H1 (cell line): ENCODE measurements around the gene SPOCK1. TPM values are rescaled to one million over a fixed set of nuclear protein-coding genes. Genes with fewer than 3 reads are reported as not detected.

ENCODE experiments used
- CTCF ChIA-PET: fragments of 300-600 bp; sonication (Branson Sonifier 250); formaldehyde crosslinking; loops from one replicate; lab custom pipeline; 2021; ENCODE audit not compliant: partially characterized antibody; lab: Charles Lee
- POLR2A ChIA-PET: fragments of 300-600 bp; sonication (Branson Sonifier 250); formaldehyde crosslinking; loops from one replicate; lab custom pipeline; 2021; ENCODE audit warnings: inconsistent platforms; ENCODE audit not compliant: partially characterized antibody; lab: Charles Lee
- DNase-seq, 2 experiments: peaks; one replicate each; pipeline versions ENCODE4 v3.0.0 to v3.0.0-alpha.2; 2010 to 2022; ENCODE audit warnings: low spot score in 2 of 2, low read depth in 1 of 2, mixed read lengths in 1 of 2
- FAIRE-seq: peaks from 2 replicates; lab custom pipeline; 2011; peaks lifted over from hg19 to GRCh38; lab: Jason Lieb, UNC
- H2AFZ ChIP-seq: 2 replicates; pipeline ENCODE4 v1.8.1; 2012; ENCODE audit warnings: low read length, inconsistent platforms
- H2AK5ac ChIP-seq: 2 replicates; pipeline ENCODE4 v1.6.1; 2013; ENCODE audit warnings: low read depth, low read length
- H2BK120ac ChIP-seq: replicated peaks from 2 replicates; pipeline ENCODE3; 2013; ENCODE audit warnings: low read depth, low read length, inconsistent platforms
- H2BK12ac ChIP-seq: 2 replicates; pipeline ENCODE4 v1.6.1; 2013; ENCODE audit warnings: low read depth, low read length
- H2BK15ac ChIP-seq: 2 replicates; pipeline ENCODE4 v1.6.1; 2013; ENCODE audit warnings: low read length
- H2BK20ac ChIP-seq: 2 replicates; pipeline ENCODE4 v1.6.1; 2013; ENCODE audit warnings: low read length
- H2BK5ac ChIP-seq: 2 replicates; pipeline ENCODE4 v1.6.1; 2013; ENCODE audit warnings: low read depth, low read length
- H3K14ac ChIP-seq: 2 replicates; pipeline ENCODE4 v1.6.1; 2013; ENCODE audit warnings: inconsistent platforms; ENCODE audit not compliant: insufficient read length
- H3K18ac ChIP-seq: 2 replicates; pipeline ENCODE4 v1.6.1; 2013; ENCODE audit warnings: low read length; ENCODE audit errors: extremely low read depth
- H3K23ac ChIP-seq: 2 replicates; pipeline ENCODE4 v1.6.1; 2013; ENCODE audit warnings: inconsistent platforms; ENCODE audit not compliant: insufficient read length
- H3K23me2 ChIP-seq: 2 replicates; pipeline ENCODE4 v1.6.1; 2013; ENCODE audit warnings: low read depth, low read length
- H3K27ac ChIP-seq: 2 replicates; pipeline ENCODE4 v1.6.1; 2011; ENCODE audit warnings: low read depth, low read length, inconsistent platforms
- H3K27me3 ChIP-seq, 4 experiments: replicated peaks in 1 of 4; 1 replicate in 1 of 4; 2 replicates in 3 of 4; pipeline versions ENCODE4 v1.6.1 to v1.8.1; 2011 to 2013; ENCODE audit warnings: low read length in 3 of 4, mild to moderate bottlenecking in 3 of 4, inconsistent platforms in 2 of 4, mixed read lengths in 2 of 4, moderate library complexity in 1 of 4; ENCODE audit not compliant: control insufficient read depth in 3 of 4, insufficient read depth in 3 of 4; ENCODE audit errors: extremely low read depth in 1 of 4
- H3K36me3 ChIP-seq, 4 experiments: 2 replicates each; pipeline versions ENCODE4 v1.6.1 to v1.8.1; 2011 to 2013; ENCODE audit warnings: mild to moderate bottlenecking in 4 of 4, low read length in 3 of 4, moderate library complexity in 2 of 4, control low read depth in 1 of 4, inconsistent platforms in 1 of 4; ENCODE audit not compliant: insufficient read depth in 4 of 4, control insufficient read depth in 2 of 4
- H3K4ac ChIP-seq: replicated peaks from 2 replicates; pipeline ENCODE3; 2013; ENCODE audit warnings: low read length, low read depth, mixed read lengths, inconsistent platforms; ENCODE audit not compliant: insufficient read length
- H3K4me1 ChIP-seq, 4 experiments: replicated peaks in 1 of 4; 1 replicate in 1 of 4; 2 replicates in 3 of 4; pipeline versions ENCODE4 v1.6.1 to v1.8.1; 2011 to 2013; ENCODE audit warnings: low read length in 3 of 4, inconsistent platforms in 2 of 4, mixed read lengths in 1 of 4; ENCODE audit not compliant: insufficient read depth in 4 of 4, control insufficient read depth in 3 of 4
- H3K4me2 ChIP-seq, 2 experiments: 2 replicates each; pipeline versions ENCODE4 v1.6.1 to v1.8.1; 2011 to 2013; ENCODE audit warnings: low read depth in 2 of 2, low read length in 2 of 2, control low read depth in 1 of 2, inconsistent platforms in 1 of 2, mild to moderate bottlenecking in 1 of 2; ENCODE audit not compliant: insufficient read depth in 1 of 2
- H3K4me3 ChIP-seq, 4 experiments: fragments of 200-600, 300-600 bp in 1 of 4; sonication (generic), shearing (Covaris generic), sonication (Bioruptor Twin) in 1 of 4; 2 replicates each; pipeline versions ENCODE4 v1.5.1 to v1.8.1; 2011 to 2016; ENCODE audit warnings: low read length in 4 of 4, low read depth in 3 of 4, control low read depth in 2 of 4, inconsistent platforms in 2 of 4, mild to moderate bottlenecking in 2 of 4, mixed read lengths in 1 of 4, moderate library complexity in 1 of 4; ENCODE audit not compliant: insufficient read depth in 2 of 4; ENCODE audit errors: extremely low read depth in 1 of 4
- H3K56ac ChIP-seq: replicated peaks from 2 replicates; pipeline ENCODE3; 2013; ENCODE audit warnings: low read depth, mild to moderate bottlenecking, mixed read lengths, low read length, inconsistent platforms; ENCODE audit not compliant: insufficient read length
- H3K79me1 ChIP-seq: 2 replicates; pipeline ENCODE4 v1.6.1; 2013; ENCODE audit warnings: low read depth, low read length, control low read depth
- H3K79me2 ChIP-seq, 2 experiments: 2 replicates each; pipeline versions ENCODE4 v1.6.1 to v1.8.1; 2012 to 2013; ENCODE audit warnings: low read length in 2 of 2, mild to moderate bottlenecking in 2 of 2, inconsistent platforms in 1 of 2; ENCODE audit not compliant: insufficient read depth in 2 of 2, control insufficient read depth in 1 of 2
- H3K9ac ChIP-seq, 4 experiments: replicated peaks in 1 of 4; 1 replicate in 1 of 4; 2 replicates in 3 of 4; pipeline versions ENCODE4 v1.6.1 to v1.8.1; 2011 to 2013; ENCODE audit warnings: low read depth in 3 of 4, low read length in 3 of 4, control low read depth in 2 of 4, mild to moderate bottlenecking in 2 of 4, moderate library complexity in 2 of 4, inconsistent platforms in 1 of 4; ENCODE audit errors: extremely low read depth in 1 of 4
- H3K9me3 ChIP-seq, 2 experiments: 2 replicates each; pipeline versions ENCODE4 v1.6.1 to v1.8.1; 2012 to 2013; ENCODE audit warnings: mild to moderate bottlenecking in 2 of 2, moderate library complexity in 2 of 2, control low read depth in 1 of 2, inconsistent platforms in 1 of 2, low read depth in 1 of 2, low read length in 1 of 2, mixed read lengths in 1 of 2; ENCODE audit not compliant: insufficient read depth in 2 of 2
- H4K20me1 ChIP-seq, 2 experiments: replicated peaks in 1 of 2; 2 replicates each; pipeline versions ENCODE3 to v1.8.1; 2011 to 2013; ENCODE audit warnings: inconsistent platforms in 2 of 2, low read length in 2 of 2, mild to moderate bottlenecking in 1 of 2; ENCODE audit not compliant: insufficient read depth in 2 of 2, control insufficient read depth in 1 of 2
- H4K5ac ChIP-seq: 2 replicates; pipeline ENCODE4 v1.6.1; 2013; ENCODE audit warnings: low read length, low read depth, mixed read lengths, inconsistent platforms; ENCODE audit not compliant: insufficient read length
- H4K8ac ChIP-seq: 2 replicates; pipeline ENCODE4 v1.8.0; 2013; ENCODE audit warnings: mild to moderate bottlenecking, moderate library complexity, low read length, inconsistent platforms; ENCODE audit not compliant: insufficient read depth; ENCODE audit errors: extremely low read depth
- H4K91ac ChIP-seq: replicated peaks from 2 replicates; pipeline ENCODE3; 2013; ENCODE audit warnings: low read length, mixed read lengths, inconsistent platforms; ENCODE audit not compliant: insufficient read length
- TCF12 ChIP-seq: IDR thresholded peaks from 2 replicates; pipeline ENCODE4 v1.6.1; 2011; ENCODE audit warnings: low read depth, mild to moderate bottlenecking, low read length
- WGBS, 2 experiments: shearing (Covaris generic) in 1 of 2; methylation state at CpG; one replicate each; pipeline versions ENCODE4 v1.1.6 to v1.1.7; 2013 to 2015; ENCODE audit warnings: low lambda C conversion rate in 2 of 2, mixed read lengths in 2 of 2, inconsistent platforms in 1 of 2, low coverage in 1 of 2, missing lambda C conversion rate in 1 of 2; ENCODE audit not compliant: insufficient replicate concordance in 2 of 2, insufficient coverage in 1 of 2, insufficient read length in 1 of 2; ENCODE audit errors: extremely low coverage in 1 of 2, missing lambda C conversion rate in 1 of 2; 5-methylcytosine and 5-hydroxymethylcytosine counted together
- polyA plus RNA-seq, 7 experiments: library from polyadenylated mRNA; depleted of rRNA in 3 of 7; stranded (reverse) in 5 of 7; unstranded in 2 of 7; fragments of >200 nt in 5 of 7; fragments of 200-250 nt in 2 of 7; gene quantifications; 1 replicate in 5 of 7; 2 replicates in 1 of 7; 4 replicates in 1 of 7; pipeline versions ENCODE4 v1.2.1 to v1.2.3, GENCODE V29; 2011 to 2013; ENCODE audit warnings: missing spikeins in 2 of 7, mixed read lengths in 2 of 7
- total RNA-seq: library from RNA; stranded (reverse); fragmentation: NEBNext Ultra II Directional; extraction: Animal tissue kit (Norgen Biotek cat#: 25700); gene quantifications from 2 replicates; pipeline ENCODE4 v1.2.1, GENCODE V29; 2021

SPOCK1 gene
- total and polyA plus RNA-seq, 2 of the 8 experiments (the other 6 are each of a cell fraction or from before 2014, with no cell fraction given), result 6.9 to 18.1 TPM

GRCh38 chr5:137533963-137534362 lies 34.8 kb upstream of the SPOCK1 start:
- TF ChIP-seq TCF12, result no peak
- no peaks in the 10 kb centered on the region for H3K79me1 ChIP-seq
- no peak overlapping the region for H3K23ac ChIP-seq
- FAIRE-seq, result no peak
- no peak overlapping the region for H3K4me2 ChIP-seq
- no peak overlapping the region for H2BK5ac ChIP-seq
- no peak for DNase-seq
- H3K36me3 ChIP-seq, result no peaks in the 10 kb centered on the region; a peak in 1 of 8 replicates
- H3K4ac ChIP-seq, result no peak overlapping the region
- H2BK15ac ChIP-seq, result no peak overlapping the region
- H3K23me2 ChIP-seq, result no peaks in the 10 kb centered on the region
- ChIA-PET POLR2A (no interaction called here), CTCF (no interaction called here)
- no peaks in the 10 kb centered on the region for H3K27me3 ChIP-seq
- no peak overlapping the region for H4K8ac ChIP-seq
- H4K91ac ChIP-seq, result no peak overlapping the region
- no peak overlapping the region for H3K14ac ChIP-seq
- no peak overlapping the region for H3K27ac ChIP-seq
- no peak overlapping the region for H3K9ac ChIP-seq
- no peaks in the 10 kb centered on the region for H3K4me1 ChIP-seq
- no peak overlapping the region for H2AFZ ChIP-seq
- H3K56ac ChIP-seq, result no peak overlapping the region
- no peak overlapping the region for H2BK120ac ChIP-seq
- H4K5ac ChIP-seq, result no peak overlapping the region
- no peak overlapping the region for H3K18ac ChIP-seq
- no peaks in the 10 kb centered on the region for H4K20me1 ChIP-seq
- 76% methylated on average over 5 of the region's 5 CpGs; no CpG with 5 or more reads in 1 of the 2 experiments for WGBS, 2 experiments
- H3K9me3 ChIP-seq, result peaks cover 24 to 26% of the 10 kb centered on the region in 2 experiments; a peak in 3 of 4 replicates
- H2BK12ac ChIP-seq, result no peak overlapping the region
- no peaks in the 10 kb centered on the region for H3K79me2 ChIP-seq
- no peak overlapping the region for H2AK5ac ChIP-seq
- no peak overlapping the region for H2BK20ac ChIP-seq
- no peak overlapping the region for H3K4me3 ChIP-seq
